ENCODE results near the gene LRBA. TPM values are rescaled to one million over a fixed set of nuclear protein-coding genes. Genes with fewer than 3 reads are reported as not detected.

The LRBA gene
- total and polyA plus RNA-seq, 2 donors: 18.4 to 38.6 TPM

- Histone ChIP-seq H3K36me3 (ENCODE audit: control insufficient read depth in 2 of 2, insufficient read depth in 2 of 2, low read length in 1 of 2) (peaks cover 0 to 3% of the 10 kb centered on the region in 2 donors), H3K27ac (ENCODE audit: low read depth in 1 of 2, low read length in 1 of 2) (no peak overlapping the region), H3K27me3 (ENCODE audit: control insufficient read depth in 2 of 2, insufficient read depth in 1 of 2, low read length in 1 of 2) (no peaks in the 10 kb centered on the region), H3K9me3 (ENCODE audit: control insufficient read depth in 2 of 2, insufficient read depth in 1 of 2, low read length in 1 of 2) (no peaks in the 10 kb centered on the region), H3K4me3 (ENCODE audit: low read length in 2 of 2) (no peak overlapping the region), H3K4me1 (ENCODE audit: control insufficient read depth in 2 of 2, insufficient read depth in 2 of 2, low read length in 2 of 2) (no peaks in the 10 kb centered on the region)
- 98% methylated on average over 3 of the region's 3 CpGs for WGBS
- no peak for DNase-seq (ENCODE audit: low read depth in 6 of 9, low spot score in 9 of 9)
Observed at GRCh38 chr4:150987204-150987603, 27.9 kb downstream of the LRBA start.

DNA sequence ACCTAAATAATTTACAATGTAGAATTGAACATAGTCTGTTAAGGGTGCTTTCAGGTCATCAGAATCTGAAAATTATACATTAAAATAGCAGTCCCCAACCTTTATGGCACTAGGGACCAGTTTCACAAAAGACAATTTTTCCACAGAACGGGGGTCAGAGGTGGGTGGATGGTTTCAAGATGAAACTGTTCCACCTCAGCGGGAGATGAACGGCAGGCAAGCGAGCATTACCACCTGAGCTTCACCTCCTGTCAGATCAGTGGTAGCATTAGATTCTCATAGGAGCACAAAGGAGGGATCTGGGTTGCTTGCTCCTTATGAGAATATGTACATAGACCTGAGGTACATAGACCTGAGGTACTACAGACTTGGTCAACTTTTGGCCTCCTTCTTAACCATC is 29.0 kb downstream of the LRBA start:
- H3K27ac ChIP-seq (ENCODE audit: low read depth in 1 of 2, low read length in 1 of 2): no peak overlapping the region
- no peak for DNase-seq (ENCODE audit: low read depth in 6 of 9, low spot score in 9 of 9)
- H3K4me3 ChIP-seq (ENCODE audit: low read length in 2 of 2): no peak overlapping the region
- no peaks in the 10 kb centered on the region for H3K4me1 ChIP-seq (ENCODE audit: control insufficient read depth in 2 of 2, insufficient read depth in 2 of 2, low read length in 2 of 2)
- WGBS: 93% methylated on average over 4 of the region's 4 CpGs
- H3K36me3 ChIP-seq (ENCODE audit: control insufficient read depth in 2 of 2, insufficient read depth in 2 of 2, low read length in 1 of 2): peaks cover 0 to 3% of the 10 kb centered on the region in 2 donors
- H3K27me3 ChIP-seq (ENCODE audit: control insufficient read depth in 2 of 2, insufficient read depth in 1 of 2, low read length in 1 of 2): no peaks in the 10 kb centered on the region
- H3K9me3 ChIP-seq (ENCODE audit: control insufficient read depth in 2 of 2, insufficient read depth in 1 of 2, low read length in 1 of 2): no peaks in the 10 kb centered on the region

GRCh38 chr4:150983851-150984250 is 31.2 kb downstream of the LRBA start:
- no peaks in the 10 kb centered on the region for H3K4me1 ChIP-seq (ENCODE audit: control insufficient read depth in 2 of 2, insufficient read depth in 2 of 2, low read length in 2 of 2)
- 98% methylated on average over 3 of the region's 3 CpGs for WGBS

DNA sequence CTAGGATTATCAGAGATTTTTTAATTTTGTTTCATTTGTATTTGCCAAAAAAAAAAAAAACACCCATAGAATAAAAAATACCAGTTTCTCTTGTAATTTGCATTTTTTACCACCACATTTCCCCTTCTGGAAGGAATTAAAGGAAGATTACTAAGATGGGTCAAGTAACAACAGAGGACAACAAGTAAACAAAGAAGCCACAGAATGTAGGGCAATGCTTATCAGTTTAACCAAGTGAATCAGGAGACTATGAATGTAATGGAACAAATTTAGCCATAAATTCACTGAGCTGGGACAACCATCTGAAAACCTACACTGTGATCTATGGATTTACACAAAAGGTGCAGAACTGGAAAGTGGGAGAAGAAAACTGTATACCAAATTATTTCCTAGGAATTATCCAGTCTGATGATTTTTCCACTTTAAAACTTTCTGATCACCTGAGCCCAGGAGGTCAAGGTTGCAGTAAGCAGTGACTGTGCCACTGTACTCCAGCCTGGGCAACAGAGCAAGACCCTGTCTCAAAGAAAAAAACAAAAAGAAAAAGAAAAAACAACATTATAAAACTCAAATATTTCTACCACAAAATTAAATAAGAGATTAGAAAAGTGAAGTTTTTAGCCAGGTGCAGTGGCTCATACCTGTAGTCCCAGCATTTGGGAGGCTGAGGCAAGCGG is 32.4 kb downstream of the LRBA start:
- Histone ChIP-seq H3K9me3 (ENCODE audit: control insufficient read depth in 2 of 2, insufficient read depth in 1 of 2, low read length in 1 of 2) (no peaks in the 10 kb centered on the region), H3K27me3 (ENCODE audit: control insufficient read depth in 2 of 2, insufficient read depth in 1 of 2, low read length in 1 of 2) (no peaks in the 10 kb centered on the region), H3K36me3 (ENCODE audit: control insufficient read depth in 2 of 2, insufficient read depth in 2 of 2, low read length in 1 of 2) (no peaks in the 10 kb centered on the region), H3K27ac (ENCODE audit: low read depth in 1 of 2, low read length in 1 of 2) (no peak overlapping the region), H3K4me3 (ENCODE audit: low read length in 2 of 2) (no peak overlapping the region), H3K4me1 (ENCODE audit: control insufficient read depth in 2 of 2, insufficient read depth in 2 of 2, low read length in 2 of 2) (no peaks in the 10 kb centered on the region)
- DNase-seq (ENCODE audit: low read depth in 6 of 9, low spot score in 9 of 9): no peak
- WGBS: 96% methylated on average over 1 of the region's 1 CpG

More at GRCh38 chr4:150983851-150984250, 31.2 kb downstream of the LRBA start:
- no peak overlapping the region for H3K4me3 ChIP-seq (ENCODE audit: low read length in 2 of 2)
- H3K27me3 ChIP-seq (ENCODE audit: control insufficient read depth in 2 of 2, insufficient read depth in 1 of 2, low read length in 1 of 2): no peaks in the 10 kb centered on the region
- no peaks in the 10 kb centered on the region for H3K9me3 ChIP-seq (ENCODE audit: control insufficient read depth in 2 of 2, insufficient read depth in 1 of 2, low read length in 1 of 2)
- no peak for DNase-seq (ENCODE audit: low read depth in 6 of 9, low spot score in 9 of 9)
- H3K36me3 ChIP-seq (ENCODE audit: control insufficient read depth in 2 of 2, insufficient read depth in 2 of 2, low read length in 1 of 2): no peaks in the 10 kb centered on the region
- no peak overlapping the region for H3K27ac ChIP-seq (ENCODE audit: low read depth in 1 of 2, low read length in 1 of 2)

GRCh38 chr4:150978738-150979575 is 36.1 kb downstream of the LRBA start:
- Histone ChIP-seq H3K36me3 (ENCODE audit: control insufficient read depth in 2 of 2, insufficient read depth in 2 of 2, low read length in 1 of 2) (no peaks in the 10 kb centered on the region), H3K4me1 (ENCODE audit: control insufficient read depth in 2 of 2, insufficient read depth in 2 of 2, low read length in 2 of 2) (no peaks in the 10 kb centered on the region), H3K4me3 (ENCODE audit: low read length in 2 of 2) (no peak overlapping the region), H3K9me3 (ENCODE audit: control insufficient read depth in 2 of 2, insufficient read depth in 1 of 2, low read length in 1 of 2) (no peaks in the 10 kb centered on the region), H3K27ac (ENCODE audit: low read depth in 1 of 2, low read length in 1 of 2) (no peak overlapping the region), H3K27me3 (ENCODE audit: control insufficient read depth in 2 of 2, insufficient read depth in 1 of 2, low read length in 1 of 2) (no peaks in the 10 kb centered on the region)
- 98% methylated on average over 3 of the region's 3 CpGs for WGBS
- DNase-seq (ENCODE audit: low read depth in 6 of 9, low spot score in 9 of 9): no peak

DNA sequence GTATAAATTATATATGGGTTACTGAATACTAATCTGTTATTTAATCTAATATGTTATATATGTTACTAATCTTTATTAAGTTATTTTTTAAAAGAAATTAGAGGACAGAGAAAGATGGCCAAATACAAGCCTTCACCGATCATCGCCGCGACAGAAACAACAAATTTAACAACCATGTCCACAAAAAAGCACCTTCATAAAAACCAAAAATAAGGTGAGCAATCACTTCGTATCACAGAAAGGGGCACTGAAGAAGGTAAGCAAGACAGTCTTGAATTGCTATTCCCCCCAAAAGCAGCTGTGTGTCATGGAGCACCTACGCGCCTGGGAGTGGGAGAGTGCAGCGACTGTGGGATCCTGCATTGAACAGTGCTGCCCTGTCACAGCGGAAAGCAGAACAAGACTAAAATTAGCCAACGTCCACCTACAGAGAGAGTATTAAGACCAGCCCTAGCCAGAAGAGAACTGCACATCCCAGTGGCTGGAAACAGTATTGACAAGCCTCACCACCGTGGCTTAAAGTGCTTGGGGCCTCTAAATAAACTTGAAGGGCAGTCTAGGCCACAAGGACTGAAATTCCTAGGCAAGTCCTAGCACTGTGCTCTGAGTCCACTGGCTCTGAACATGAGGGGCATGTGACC is 38.5 kb downstream of the LRBA start:
- H3K4me3 ChIP-seq (ENCODE audit: low read length in 2 of 2): no peak overlapping the region
- no peak overlapping the region for H3K27ac ChIP-seq (ENCODE audit: low read depth in 1 of 2, low read length in 1 of 2)
- no peaks in the 10 kb centered on the region for H3K36me3 ChIP-seq (ENCODE audit: control insufficient read depth in 2 of 2, insufficient read depth in 2 of 2, low read length in 1 of 2)
- H3K27me3 ChIP-seq (ENCODE audit: control insufficient read depth in 2 of 2, insufficient read depth in 1 of 2, low read length in 1 of 2): no peaks in the 10 kb centered on the region
- H3K4me1 ChIP-seq (ENCODE audit: control insufficient read depth in 2 of 2, insufficient read depth in 2 of 2, low read length in 2 of 2): no peaks in the 10 kb centered on the region
- WGBS: 88% methylated on average over 11 of the region's 11 CpGs
- no peaks in the 10 kb centered on the region for H3K9me3 ChIP-seq (ENCODE audit: control insufficient read depth in 2 of 2, insufficient read depth in 1 of 2, low read length in 1 of 2)
- DNase-seq (ENCODE audit: low read depth in 6 of 9, low spot score in 9 of 9): no peak

GRCh38 chr4:150974750-150975149 is 40.3 kb downstream of the LRBA start:
- Histone ChIP-seq H3K27ac (ENCODE audit: low read depth in 1 of 2, low read length in 1 of 2) (no peak overlapping the region), H3K27me3 (ENCODE audit: control insufficient read depth in 2 of 2, insufficient read depth in 1 of 2, low read length in 1 of 2) (no peaks in the 10 kb centered on the region), H3K36me3 (ENCODE audit: control insufficient read depth in 2 of 2, insufficient read depth in 2 of 2, low read length in 1 of 2) (no peaks in the 10 kb centered on the region), H3K4me3 (ENCODE audit: low read length in 2 of 2) (no peak overlapping the region), H3K4me1 (ENCODE audit: control insufficient read depth in 2 of 2, insufficient read depth in 2 of 2, low read length in 2 of 2) (no peaks in the 10 kb centered on the region), H3K9me3 (ENCODE audit: control insufficient read depth in 2 of 2, insufficient read depth in 1 of 2, low read length in 1 of 2) (no peaks in the 10 kb centered on the region)
- DNase-seq (ENCODE audit: low read depth in 6 of 9, low spot score in 9 of 9): no peak
- WGBS: 96% methylated on average over 1 of the region's 1 CpG

GRCh38 chr4:150974252-150974640 is 40.8 kb downstream of the LRBA start:
- Histone ChIP-seq H3K4me1 (ENCODE audit: control insufficient read depth in 2 of 2, insufficient read depth in 2 of 2, low read length in 2 of 2) (no peaks in the 10 kb centered on the region), H3K27ac (ENCODE audit: low read depth in 1 of 2, low read length in 1 of 2) (no peak overlapping the region), H3K27me3 (ENCODE audit: control insufficient read depth in 2 of 2, insufficient read depth in 1 of 2, low read length in 1 of 2) (no peaks in the 10 kb centered on the region), H3K9me3 (ENCODE audit: control insufficient read depth in 2 of 2, insufficient read depth in 1 of 2, low read length in 1 of 2) (no peaks in the 10 kb centered on the region), H3K4me3 (ENCODE audit: low read length in 2 of 2) (no peak overlapping the region), H3K36me3 (ENCODE audit: control insufficient read depth in 2 of 2, insufficient read depth in 2 of 2, low read length in 1 of 2) (no peaks in the 10 kb centered on the region)
- no peak for DNase-seq (ENCODE audit: low read depth in 6 of 9, low spot score in 9 of 9)
- 98% methylated on average over 1 of the region's 1 CpG for WGBS

- H3K4me3 ChIP-seq (ENCODE audit: low read length in 2 of 2): no peak overlapping the region
- H3K27me3 ChIP-seq (ENCODE audit: control insufficient read depth in 2 of 2, insufficient read depth in 1 of 2, low read length in 1 of 2): no peaks in the 10 kb centered on the region
- H3K36me3 ChIP-seq (ENCODE audit: control insufficient read depth in 2 of 2, insufficient read depth in 2 of 2, low read length in 1 of 2): no peaks in the 10 kb centered on the region
- no peak for DNase-seq (ENCODE audit: low read depth in 6 of 9, low spot score in 9 of 9)
- no peaks in the 10 kb centered on the region for H3K4me1 ChIP-seq (ENCODE audit: control insufficient read depth in 2 of 2, insufficient read depth in 2 of 2, low read length in 2 of 2)
- WGBS: 96% methylated on average over 6 of the region's 6 CpGs
- H3K9me3 ChIP-seq (ENCODE audit: control insufficient read depth in 2 of 2, insufficient read depth in 1 of 2, low read length in 1 of 2): no peaks in the 10 kb centered on the region
- no peak overlapping the region for H3K27ac ChIP-seq (ENCODE audit: low read depth in 1 of 2, low read length in 1 of 2)
Observed at GRCh38 chr4:150973626-150974251, 41.3 kb downstream of the LRBA start.
